CD1c-positive myeloid dendritic cell (primary cell): ENCODE results near the gene WWC1.
"Not testable (repeated sequence)": the region's sequence is repeated elsewhere in the genome, so short reads cannot be mapped to it uniquely, and the experiment has no call there.

ENCODE experiments used
- DNase-seq: peaks from one replicate; pipeline ENCODE4 v3.0.0-alpha.2; 2016; ENCODE audit errors: extremely low spot score

The WWC1 gene

DNA sequence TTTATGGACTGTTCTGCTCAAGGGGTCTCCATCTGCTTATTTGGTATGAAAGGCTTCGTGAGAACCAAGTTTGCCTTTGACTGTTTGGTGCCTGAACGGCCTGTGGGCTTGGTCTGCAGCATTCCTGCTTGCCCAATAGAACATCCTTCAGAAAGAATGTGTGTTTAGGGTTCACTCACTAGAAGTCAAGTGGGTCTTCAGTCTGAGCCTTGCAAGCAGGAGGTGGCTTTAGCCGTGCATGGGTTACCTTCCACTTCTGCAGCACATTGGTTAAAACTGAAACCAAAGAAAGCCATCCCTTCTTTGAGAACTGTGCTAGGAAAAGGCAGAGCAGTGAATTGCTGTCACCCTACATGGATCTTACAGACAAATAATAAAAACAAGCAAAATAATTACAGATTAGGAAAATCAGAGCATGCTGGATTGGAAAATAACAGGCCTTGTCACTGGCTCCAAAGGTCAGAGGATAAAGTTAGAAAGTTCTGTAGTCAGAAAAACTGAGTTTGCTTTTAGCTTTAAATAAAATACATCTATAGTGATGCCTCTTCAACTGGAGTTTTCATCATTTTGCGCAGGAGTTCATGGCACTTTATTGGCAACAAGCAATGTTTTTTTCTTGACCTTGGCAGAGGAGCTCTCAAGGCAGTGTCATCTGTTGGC lies 16.6 kb downstream of the WWC1 start:
- DNase-seq = no peak

DNA sequence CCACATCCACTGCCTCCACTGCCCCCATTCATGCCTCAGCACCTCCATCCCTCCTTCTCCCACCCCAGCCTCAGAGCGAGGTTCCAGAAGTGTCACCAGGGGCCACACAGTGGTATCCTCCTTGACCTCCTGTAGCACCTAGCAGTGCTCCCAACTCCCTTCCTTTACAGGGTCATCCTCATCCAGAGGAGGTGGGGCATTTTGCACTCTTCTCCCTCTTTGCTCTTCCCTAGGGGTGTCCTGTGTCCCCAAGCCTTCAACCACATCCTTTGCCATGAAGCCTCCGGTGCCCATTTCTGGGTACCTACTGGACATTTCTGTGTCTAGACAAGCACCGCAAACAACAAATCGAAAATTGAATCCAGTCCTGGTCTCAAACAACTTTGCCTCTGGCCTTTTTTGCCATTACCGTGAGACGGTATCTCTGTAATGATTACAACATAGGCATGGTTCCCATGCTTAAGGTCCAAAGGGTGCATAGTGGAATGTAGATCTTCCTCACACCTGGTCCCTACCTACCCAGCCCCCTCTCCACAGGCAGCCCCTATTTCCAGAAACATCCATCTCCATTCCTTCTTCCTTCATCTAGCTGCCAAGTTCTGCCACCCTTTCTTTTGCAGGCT lies 17.6 kb downstream of the WWC1 start:
- no peak for DNase-seq

DNA sequence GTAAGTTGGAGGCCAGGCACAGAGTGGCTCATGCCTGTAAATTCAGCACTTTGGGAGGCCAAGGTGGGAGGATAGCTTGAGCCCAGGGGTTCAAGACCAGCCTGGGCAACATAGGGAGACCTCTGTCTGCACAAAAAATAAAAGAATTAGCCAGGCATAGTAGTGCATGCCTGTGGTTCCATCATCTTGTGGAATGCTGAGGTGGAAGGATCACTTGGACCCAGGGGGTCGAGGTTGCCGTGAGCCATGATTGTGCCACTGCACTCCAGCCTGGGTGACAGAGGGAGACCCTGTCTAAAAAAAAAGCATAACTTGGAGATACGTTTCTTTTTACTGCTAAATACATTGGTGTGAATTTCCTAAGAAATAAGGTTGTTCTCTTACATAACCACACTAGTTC lies 19.1 kb downstream of the WWC1 start:
- not testable (repeated sequence) for DNase-seq

DNA sequence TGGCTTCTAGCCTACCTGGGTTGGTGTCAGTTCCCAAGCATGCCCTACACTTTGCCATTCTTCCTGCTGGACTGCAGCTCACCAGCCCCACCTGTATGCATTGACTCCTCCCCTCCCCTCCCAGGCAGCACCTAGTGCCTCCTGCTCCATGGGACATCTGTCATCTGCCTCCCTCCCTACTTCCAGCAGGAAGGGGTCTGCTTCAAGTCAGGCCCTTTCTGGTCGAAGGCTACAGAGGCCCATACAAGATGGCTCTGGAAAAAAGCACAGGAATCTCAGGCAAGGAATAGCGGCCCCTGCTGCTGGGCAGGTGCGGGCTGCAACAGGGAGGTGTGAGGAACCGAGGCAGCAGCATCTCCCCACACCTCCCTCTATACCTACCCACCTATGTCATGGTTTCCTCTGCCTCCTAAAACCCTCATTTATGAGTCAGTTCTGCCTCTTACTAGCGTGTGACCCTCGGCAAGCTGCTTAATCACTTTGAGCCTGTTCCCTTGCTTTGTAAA lies 19.7 kb downstream of the WWC1 start:
- no peak for DNase-seq

DNA sequence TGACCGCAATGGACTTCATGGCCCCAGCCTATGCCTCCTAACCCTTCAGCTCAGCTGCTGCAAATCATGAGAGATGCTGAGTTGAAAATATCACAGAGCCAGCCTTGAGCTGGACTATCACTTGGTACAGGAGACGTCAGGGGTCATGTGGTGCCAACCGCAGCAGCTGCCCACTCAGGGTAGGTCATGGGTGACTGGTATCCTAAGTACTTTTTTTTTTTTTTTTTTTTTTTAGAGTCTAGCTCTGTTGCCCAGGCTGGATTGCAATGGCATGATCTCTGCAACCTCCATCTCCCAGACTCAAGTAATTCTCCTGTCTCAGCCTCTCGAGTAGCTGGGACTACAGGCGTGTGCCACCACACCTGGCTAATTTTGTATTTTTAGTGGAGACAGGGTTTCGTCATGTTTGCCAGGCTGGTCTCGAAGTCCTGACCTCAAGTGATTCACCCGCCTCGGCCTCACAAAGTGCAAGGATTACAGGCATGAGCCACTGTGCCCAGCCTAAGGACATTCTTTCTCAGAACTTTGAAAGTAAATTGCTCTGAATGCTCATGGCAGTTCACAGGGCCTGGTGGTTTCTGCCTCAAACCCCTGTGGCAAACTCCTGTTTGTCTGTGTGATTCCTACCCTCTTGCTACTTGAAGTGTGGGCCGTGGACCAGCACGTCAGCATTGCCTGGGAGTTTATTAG lies 21.3 kb downstream of the WWC1 start:
- DNase-seq = no peak

DNA sequence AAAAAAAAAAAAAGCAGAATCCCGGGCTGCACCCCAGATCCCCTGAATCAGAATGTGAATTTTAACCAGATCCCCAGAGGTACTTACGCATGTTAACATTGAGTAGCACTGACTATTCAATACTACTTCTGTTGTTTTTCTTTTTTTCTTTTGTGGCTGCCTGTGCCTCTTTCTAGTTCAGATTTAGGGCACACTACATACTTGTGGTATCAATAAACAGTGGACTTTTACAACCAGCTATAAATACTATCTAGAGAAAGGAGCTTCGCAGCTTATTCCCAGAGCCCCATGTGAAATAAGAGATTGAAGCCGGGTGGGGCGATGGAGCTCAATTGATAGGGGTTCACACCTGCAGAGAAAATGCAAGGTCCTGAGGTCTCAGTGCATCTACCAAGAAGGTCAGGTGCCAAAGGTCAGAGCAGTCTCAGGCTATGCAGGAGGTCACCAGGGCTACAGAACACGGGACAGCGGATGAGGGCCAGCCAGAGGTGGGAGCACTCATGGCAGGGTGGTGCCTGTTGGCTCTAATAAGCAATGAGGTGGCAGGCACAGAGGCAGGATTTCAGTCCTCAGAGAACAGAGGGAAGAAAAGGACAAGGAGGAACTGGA lies 22.3 kb downstream of the WWC1 start:
- DNase-seq = no peak

DNA sequence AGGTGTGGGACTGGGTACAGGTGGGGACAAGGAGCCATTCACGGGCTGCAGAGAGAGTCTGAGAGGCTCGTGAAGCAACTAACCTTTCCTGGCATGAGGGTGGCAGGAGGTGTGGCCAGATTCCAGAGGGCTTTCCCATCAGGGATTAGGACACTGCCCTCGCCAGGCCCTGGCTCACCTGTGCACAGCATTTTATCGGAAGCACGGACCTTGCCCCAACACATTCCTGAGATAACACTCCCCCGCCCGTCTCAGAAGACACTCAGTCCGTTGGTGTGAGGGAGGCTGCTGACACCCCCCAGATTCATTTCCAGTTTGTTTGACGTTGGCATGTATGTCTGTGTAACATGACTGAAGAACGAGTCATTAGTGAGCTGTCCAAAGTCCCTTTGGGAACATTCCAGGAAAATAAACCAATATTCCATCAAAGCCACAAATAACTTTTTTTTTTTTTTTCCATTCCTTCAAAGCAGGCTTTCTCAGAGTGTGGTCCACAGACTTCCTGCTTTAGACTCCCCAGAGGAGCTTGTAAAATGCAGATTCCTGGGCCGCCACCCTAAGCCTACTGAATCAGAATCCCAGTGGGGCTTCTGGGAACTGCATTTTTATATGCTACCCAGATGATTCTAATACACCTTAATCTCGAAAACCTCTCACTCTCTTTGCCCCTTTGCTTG lies 23.4 kb downstream of the WWC1 start:
- DNase-seq = no peak

DNA sequence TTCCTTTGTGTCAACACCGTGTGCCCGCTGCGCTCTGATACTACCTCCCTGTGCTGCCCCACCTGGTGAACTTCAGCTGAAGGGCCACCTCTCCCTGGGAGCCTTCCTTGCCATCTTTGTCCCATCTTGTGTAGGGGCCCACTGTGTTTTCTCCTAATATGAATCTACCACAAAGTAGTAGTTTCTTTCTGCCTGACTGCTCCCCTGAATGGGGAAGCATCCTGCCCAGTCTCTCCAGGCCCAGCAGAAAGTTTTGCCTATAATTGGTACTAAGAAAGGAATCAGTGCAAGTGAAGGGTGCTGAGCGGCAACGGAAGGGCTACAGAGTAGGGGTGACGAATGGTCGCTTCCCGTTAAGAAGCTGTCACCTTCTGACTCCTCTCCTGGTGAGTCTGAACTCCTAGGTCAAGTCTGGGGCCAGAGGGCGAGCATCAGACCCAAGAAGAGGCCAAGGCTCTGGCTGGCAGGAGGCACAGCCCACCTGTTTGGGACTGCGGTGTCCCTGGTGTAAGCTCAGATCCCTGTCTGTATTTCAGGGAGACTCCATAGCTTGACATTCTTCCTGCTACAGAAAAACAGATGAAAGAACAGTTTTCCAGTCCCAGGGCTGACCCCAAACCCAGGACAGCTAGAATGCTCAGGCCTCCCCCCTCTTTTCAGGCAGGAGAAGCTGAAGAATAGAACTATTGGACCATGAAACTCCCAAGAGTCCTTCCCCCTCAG lies 24.1 kb downstream of the WWC1 start:
- DNase-seq = no peak

DNA sequence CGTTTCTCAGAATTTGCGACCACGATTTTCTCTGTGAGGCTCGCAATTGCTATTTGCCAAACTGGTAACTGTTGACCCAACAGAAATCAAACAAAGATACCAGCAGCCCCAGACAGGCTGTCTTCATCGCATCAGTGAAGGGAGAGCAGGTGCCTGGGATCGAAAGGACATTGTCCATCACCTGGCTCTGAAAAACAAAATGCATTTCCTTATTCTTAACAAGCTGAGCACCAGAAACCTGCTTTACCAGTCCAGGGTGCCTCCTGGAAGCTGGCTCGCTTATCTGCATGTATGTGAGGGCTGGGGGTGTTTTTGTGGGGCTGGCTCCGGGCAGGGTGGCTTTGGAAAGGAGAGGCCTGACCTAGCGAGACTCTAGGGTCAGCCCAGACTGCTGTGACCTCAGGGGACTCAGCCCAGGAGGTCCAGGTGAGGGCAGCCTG lies 24.7 kb downstream of the WWC1 start:
- no peak for DNase-seq

DNA sequence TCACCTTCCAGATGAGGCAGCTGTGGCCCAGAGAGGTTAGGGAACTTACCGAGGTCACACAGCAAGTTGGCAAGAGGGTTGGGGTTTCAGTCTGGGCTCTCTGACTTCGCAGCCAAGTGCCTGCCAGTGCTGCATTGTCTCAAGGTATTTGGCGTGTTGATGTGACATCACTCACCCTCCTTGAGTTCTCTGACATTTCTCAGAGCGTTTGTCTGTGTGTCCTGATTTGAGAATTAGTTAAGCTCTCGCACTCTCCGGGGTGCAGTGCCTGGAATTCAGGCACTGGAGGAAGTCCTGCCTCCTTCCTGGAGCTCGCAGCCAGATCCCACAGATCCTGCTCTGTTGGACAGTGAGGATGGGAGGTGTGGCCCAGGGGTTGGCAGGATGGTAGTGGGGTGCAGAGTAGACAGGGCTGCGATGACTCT lies 25.7 kb downstream of the WWC1 start:
- DNase-seq = no peak

DNA sequence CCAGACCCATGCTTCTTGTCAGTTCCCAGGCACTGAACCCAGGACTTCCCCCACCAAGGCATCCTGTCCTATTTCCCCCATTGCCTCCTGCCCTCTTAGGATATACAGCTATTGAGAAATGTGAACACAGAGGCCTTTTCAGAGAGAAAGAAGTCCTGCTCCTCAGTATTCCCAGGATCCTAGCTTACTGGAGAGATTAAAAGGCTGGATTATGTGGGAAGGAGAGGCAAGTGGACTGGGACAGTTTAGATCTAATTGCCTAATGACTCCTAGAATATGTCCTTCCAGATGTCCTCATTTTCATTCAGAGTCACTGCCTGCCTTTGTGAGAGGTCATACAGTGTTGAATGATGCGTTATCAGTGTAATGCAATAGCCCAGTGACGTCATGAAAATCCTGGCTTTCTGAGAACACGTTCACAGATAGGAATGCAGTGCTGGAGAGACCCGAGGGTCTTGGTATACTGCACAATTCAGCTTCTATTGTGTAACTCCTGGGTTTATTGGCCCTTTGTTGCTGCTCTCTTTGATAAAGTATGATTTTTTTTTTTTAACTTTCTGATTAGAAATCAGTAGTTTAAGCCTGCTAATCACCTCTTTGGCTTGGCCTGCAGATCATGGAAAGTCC lies 26.2 kb downstream of the WWC1 start:
- DNase-seq = no peak

DNA sequence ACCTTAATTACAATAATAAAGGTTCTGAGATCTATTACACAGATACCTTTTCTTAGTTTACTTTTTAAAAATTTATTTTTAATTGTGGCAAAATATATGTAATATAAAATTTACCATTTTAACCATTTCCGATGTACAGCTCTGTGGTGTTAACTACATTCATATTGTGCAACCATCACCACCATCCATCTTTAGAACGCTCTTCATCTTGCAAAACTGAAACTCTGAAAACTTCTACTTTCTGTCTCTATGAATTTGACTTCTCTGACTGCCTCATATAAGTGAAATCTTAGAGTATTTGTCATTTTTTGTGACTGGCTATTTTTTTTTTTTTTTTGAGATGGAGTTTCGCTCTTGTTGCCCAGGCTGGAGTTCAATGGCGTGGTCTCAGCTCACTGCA lies 26.8 kb downstream of the WWC1 start:
- DNase-seq = no peak

DNA sequence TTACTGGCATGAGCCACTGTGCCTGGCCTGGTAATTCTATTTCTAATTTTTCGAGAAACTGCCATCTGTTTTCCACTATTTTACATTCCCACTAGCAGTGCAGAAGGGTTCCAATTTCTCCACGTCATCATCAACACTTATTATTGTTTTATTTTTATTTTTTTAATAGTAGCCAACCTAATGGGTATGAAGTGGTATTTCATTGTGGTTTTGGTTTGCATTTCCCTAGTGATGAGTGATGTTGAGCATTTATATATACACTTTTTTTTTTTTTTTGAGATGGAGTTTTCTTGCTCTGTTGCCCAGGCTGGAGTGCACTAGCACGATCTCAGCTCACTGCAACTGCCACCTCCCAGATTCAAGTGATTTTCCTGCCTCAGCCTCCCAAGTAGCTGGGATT lies 28.3 kb downstream of the WWC1 start:
- no peak for DNase-seq

DNA sequence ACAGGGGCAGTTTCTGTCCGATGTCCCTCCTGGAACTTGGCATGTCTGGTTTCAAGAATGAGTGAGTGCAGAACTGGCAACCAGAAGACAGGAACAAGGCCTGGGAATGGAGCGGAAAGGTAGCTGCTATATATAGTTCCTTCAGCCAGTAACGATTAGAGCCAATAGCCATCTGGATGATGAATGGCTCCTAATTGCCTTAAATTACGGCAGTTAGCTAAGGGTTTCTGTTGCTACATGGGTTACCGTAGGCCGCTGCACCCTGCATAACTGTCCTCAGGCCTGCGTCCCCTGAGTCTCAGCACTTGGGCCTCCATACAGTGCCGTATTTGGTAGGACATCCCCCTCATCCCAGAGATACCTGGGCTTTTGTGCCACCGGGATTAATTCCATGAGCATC lies 29.4 kb downstream of the WWC1 start:
- DNase-seq = no peak

DNA sequence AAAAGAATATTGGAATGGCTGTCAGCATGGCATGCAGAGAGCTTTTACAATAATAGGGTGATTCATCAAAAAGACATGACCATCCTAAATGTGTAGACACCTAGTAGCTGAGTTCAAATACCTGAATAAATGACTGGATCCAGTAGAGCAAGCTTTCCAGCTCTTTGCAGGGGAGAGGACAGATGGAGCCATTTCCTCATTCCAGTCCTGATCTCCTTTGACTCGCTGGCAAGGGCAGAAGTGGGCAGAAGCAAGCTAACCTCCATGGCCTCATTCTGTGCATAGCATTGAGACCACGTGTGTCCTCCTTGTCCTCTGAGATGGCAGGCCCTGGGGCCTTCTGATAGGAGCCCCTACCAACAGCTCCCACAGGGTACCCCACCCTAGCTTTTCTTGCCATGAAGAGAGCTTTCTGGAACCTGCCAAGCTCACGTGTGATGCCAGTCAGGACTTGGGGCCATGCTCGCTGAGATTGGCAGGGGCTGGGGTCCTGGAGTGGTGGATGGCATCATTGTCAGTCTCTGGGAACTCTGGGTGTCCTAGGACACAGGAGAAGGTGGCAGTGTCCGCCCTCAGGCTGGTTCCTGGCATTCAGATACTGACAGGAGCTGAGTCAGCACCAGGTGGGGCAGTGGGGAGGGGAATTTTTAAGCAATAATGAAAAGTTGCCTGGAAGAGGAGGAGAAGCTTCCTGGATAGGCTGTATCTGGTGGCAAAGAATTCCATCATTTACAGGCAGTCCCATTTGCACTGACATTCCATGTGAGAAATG lies 33.6 kb downstream of the WWC1 start:
- DNase-seq = no peak

DNA sequence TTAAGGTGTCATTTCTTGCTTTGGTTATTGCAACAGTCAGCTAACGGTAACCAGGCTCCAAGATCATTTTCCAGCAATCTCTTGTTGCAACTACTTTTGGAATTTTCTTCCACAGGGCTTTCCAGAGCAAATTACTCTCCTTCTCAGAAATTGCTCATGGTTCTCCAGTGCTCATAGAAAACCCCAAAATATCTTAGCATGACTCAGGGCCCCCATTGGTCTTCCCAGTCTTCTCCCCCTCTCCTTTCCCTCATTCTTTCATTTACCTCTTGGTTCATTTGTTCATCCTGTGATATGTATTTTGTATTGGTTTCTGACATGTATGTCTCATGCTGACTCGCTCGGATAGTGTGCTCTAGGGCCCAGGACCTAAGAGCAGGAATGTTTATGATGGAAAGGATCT lies 35.6 kb downstream of the WWC1 start:
- no peak for DNase-seq

DNA sequence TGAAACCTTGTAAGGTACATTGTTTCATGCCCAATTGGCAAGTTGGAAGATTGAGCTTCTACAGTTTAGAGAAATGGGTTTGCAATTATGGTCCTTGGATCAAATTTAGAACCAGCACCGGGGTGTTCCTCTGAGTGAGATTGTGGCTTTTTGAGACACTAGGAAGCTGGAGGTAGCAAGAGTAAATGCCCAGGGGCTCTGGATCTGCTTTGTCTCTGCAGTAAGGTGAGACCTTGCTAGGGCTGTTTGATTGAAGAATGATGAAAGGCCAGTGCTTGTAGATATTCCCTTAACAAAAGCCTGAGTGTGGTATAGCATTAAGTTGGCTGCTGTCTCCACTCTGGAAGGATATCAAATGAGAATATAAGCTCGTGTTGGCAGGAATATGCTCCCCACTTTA lies 36.0 kb downstream of the WWC1 start:
- DNase-seq = no peak

DNA sequence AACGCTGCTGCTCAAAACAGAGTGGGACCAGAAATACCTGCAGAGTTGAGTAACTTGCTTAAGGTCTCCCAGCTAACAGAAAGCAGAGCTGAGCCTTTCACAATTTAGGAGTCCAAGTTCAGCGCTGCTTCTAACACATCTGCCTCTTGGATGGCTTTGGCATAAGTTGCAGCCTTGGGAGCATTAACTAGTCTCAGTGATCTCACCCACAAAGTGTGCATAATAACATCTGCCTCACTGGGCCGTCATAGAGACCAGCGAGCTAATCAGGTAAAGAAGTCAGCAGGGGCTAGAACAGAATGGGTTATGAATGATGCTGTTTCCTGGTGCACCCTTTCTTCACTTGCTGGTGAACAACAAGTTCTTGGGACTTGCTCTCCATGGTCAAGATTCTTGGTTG lies 36.5 kb downstream of the WWC1 start:
- no peak for DNase-seq

DNA sequence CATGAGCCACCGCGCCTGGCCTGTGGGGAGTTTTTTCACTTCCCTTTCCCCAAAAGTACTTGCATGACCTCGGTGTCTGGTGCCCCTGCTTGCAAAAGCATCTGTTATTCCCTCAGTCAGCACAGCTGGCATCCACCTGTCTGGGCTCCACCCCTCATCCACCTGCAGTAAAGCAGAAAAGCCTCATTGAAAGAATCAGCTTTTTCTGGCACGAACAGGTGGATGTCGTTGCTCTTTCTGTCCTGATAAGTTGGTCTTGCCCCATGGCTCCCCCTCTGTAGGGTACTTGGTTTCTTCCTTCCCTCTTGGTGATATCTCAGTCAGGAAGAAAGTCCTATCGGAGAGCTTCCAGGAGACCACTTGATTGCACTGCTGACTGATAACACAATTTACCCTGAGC lies 37.4 kb downstream of the WWC1 start:
- DNase-seq = no peak

DNA sequence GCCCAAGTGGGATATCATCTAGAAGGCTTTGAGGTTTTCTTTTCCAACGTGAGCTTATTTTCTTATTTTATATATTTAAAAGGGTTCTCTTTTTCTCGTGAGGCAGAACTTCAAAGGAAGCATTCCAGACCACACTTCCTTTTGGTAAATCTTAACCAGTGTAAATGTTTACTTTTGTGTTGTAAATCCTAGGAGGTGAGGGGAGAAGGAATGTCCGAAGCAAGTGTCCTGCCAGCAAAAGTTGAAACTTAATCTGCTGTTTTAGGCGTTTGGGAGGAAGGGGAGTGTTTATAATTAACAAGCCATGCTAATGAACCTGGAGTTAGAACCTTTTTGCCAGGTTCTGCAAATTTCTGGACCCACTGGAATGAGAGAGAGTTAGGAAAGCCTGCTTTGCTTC lies 37.9 kb downstream of the WWC1 start:
- no peak for DNase-seq
